Adipose tissue (tissue), 3 donors: ENCODE measurements around the gene SH3BGR. TPM values are rescaled to one million over a fixed set of nuclear protein-coding genes. Genes with fewer than 3 reads are reported as not detected.
"Not testable (repeated sequence)": the region's sequence is repeated elsewhere in the genome, so short reads cannot be mapped to it uniquely, and the experiment has no call there.

ENCODE experiments used
- H3K27ac ChIP-seq: one replicate; pipeline ENCODE4 v1.5.1; 2013; ENCODE audit warnings: low read depth, low read length
- whole genome bisulfite sequencing, 3 donors: extraction: QIAGEN DNeasy Blood & Tissue Kit; methylation state at CpG; one replicate each; pipeline ENCODE4 v1.1.7; 2013; 5-methylcytosine and 5-hydroxymethylcytosine counted together
- polyA plus RNA-seq, 3 donors: library from polyadenylated mRNA; stranded (reverse); fragments of 200-250 nt; gene quantifications; one replicate each; pipeline ENCODE4 v1.2.3, GENCODE V29; 2013
- donor health status: healthy with polysubstance abuse.
- donor health status: Bipolar disorder and iron deficiency.
- donor health status: healthy.

Gene SH3BGR
- polyA plus RNA-seq, 3 donors: 2.5 to 4.4 (median 3.5) TPM

GRCh38 chr21:39533545-39534380 is 82.0 kb downstream of the SH3BGR start:
- WGBS, 3 donors: 59 to 69% (median 65%) methylated on average over 6 of the region's 6 CpGs
- H3K27ac ChIP-seq: no peak overlapping the region

GRCh38 chr21:39535646-39536437 is 84.1 kb downstream of the SH3BGR start:
- H3K27ac ChIP-seq: no peak overlapping the region
- WGBS, 3 donors: 82 to 84% (median 83%) methylated on average over 15 of the region's 15 CpGs

GRCh38 chr21:39536835-39537234 is 85.1 kb downstream of the SH3BGR start:
- 93 to 95% (median 93%) methylated on average over 6 of the region's 6 CpGs for WGBS, 3 donors

GRCh38 chr21:39537571-39537970 is 85.8 kb downstream of the SH3BGR start:
- H3K27ac ChIP-seq: no peak overlapping the region
- WGBS, 3 donors: 14 to 27% (median 23%) methylated on average over 1 of the region's 1 CpG

More at GRCh38 chr21:39536835-39537234, 85.1 kb downstream of the SH3BGR start:
- no peak overlapping the region for H3K27ac ChIP-seq

- WGBS, 3 donors: 88 to 92% (median 88%) methylated on average over 8 of the region's 8 CpGs
Observed at GRCh38 chr21:39538453-39539042, 86.8 kb downstream of the SH3BGR start.

GRCh38 chr21:39540367-39540766 is 88.6 kb downstream of the SH3BGR start:
- H3K27ac ChIP-seq: not testable (repeated sequence)
- WGBS, 3 donors: 81 to 96% (median 92%) methylated on average over 4 of the region's 4 CpGs

More at GRCh38 chr21:39538453-39539042, 86.8 kb downstream of the SH3BGR start:
- no peak overlapping the region for H3K27ac ChIP-seq

- 77 to 85% (median 79%) methylated on average over 5 of the region's 5 CpGs for WGBS, 3 donors
Observed at GRCh38 chr21:39542736-39543135, 91.0 kb downstream of the SH3BGR start.

GRCh38 chr21:39546522-39546921 is 94.8 kb downstream of the SH3BGR start:
- H3K27ac ChIP-seq: no peak overlapping the region
- 98 to 100% (median 100%) methylated on average over 1 of the region's 1 CpG for WGBS, 3 donors

More at GRCh38 chr21:39542736-39543135, 91.0 kb downstream of the SH3BGR start:
- H3K27ac ChIP-seq: no peak overlapping the region

- no peak overlapping the region for H3K27ac ChIP-seq
- 71 to 87% (median 82%) methylated on average over 1 of the region's 1 CpG for WGBS, 3 donors
Observed at GRCh38 chr21:39552856-39553255, 101.1 kb downstream of the SH3BGR start.

- 44 to 74% (median 71%) methylated on average over 3 of the region's 3 CpGs for WGBS, 3 donors
- no peak overlapping the region for H3K27ac ChIP-seq
Observed at GRCh38 chr21:39553331-39553730, 101.6 kb downstream of the SH3BGR start.

GRCh38 chr21:39555911-39556590 is 104.3 kb downstream of the SH3BGR start:
- WGBS, 3 donors: 76 to 85% (median 82%) methylated on average over 6 of the region's 6 CpGs
- H3K27ac ChIP-seq: no peak overlapping the region

- H3K27ac ChIP-seq: no peak overlapping the region
- 49 to 79% (median 59%) methylated on average over 3 of the region's 3 CpGs for WGBS, 3 donors
Observed at GRCh38 chr21:39559511-39559910, 107.7 kb downstream of the SH3BGR start.

GRCh38 chr21:39561140-39561539 is 109.4 kb downstream of the SH3BGR start:
- 33 to 81% (median 75%) methylated on average over 2 of the region's 2 CpGs for WGBS, 3 donors
- no peak overlapping the region for H3K27ac ChIP-seq

- no peak overlapping the region for H3K27ac ChIP-seq
- WGBS, 3 donors: 74 to 83% (median 81%) methylated on average over 12 of the region's 12 CpGs
Observed at GRCh38 chr21:39562791-39563770, 111.3 kb downstream of the SH3BGR start.

GRCh38 chr21:39564200-39564599 is 112.4 kb downstream of the SH3BGR start:
- 58 to 81% (median 72%) methylated on average over 3 of the region's 3 CpGs for WGBS, 3 donors
- H3K27ac ChIP-seq: no peak overlapping the region
